CMK (cell line): ENCODE measurements around the gene ZNF41.

Experiments
- DNase-seq: peaks from one replicate; pipeline ENCODE4 v3.0.0-alpha.2; 2010; ENCODE audit warnings: low read depth

ZNF41 gene

GRCh38 chrX:47489507-47490275, 6.7 kb upstream of the ZNF41 start:
- no peak for DNase-seq

GRCh38 chrX:47484885-47485284, 1.9 kb upstream of the ZNF41 start:
- DNase-seq = no peak

- DNase-seq = no peak
Measured at GRCh38 chrX:47483306-47484268, 565 bp upstream of the ZNF41 start.

GRCh38 chrX:47482065-47482511, 934 bp downstream of the ZNF41 start:
- no peak for DNase-seq

- no peak for DNase-seq
Measured at GRCh38 chrX:47481160-47481559, 1.9 kb downstream of the ZNF41 start.

GRCh38 chrX:47480576-47480975, 2.4 kb downstream of the ZNF41 start:
- DNase-seq = no peak

GRCh38 chrX:47475476-47475875, 7.5 kb downstream of the ZNF41 start:
- DNase-seq = no peak

- no peak for DNase-seq
Measured at GRCh38 chrX:47467106-47467505, 15.9 kb downstream of the ZNF41 start.

- DNase-seq = no peak
Measured at GRCh38 chrX:47460561-47460960, 22.5 kb downstream of the ZNF41 start.

- DNase-seq = no peak
Measured at GRCh38 chrX:47458528-47458927, 24.5 kb downstream of the ZNF41 start.

GRCh38 chrX:47456080-47456479, 26.9 kb downstream of the ZNF41 start:
- DNase-seq = no peak

GRCh38 chrX:47452112-47452511, 30.9 kb downstream of the ZNF41 start:
- DNase-seq = no peak

GRCh38 chrX:47448165-47448806, 34.7 kb downstream of the ZNF41 start:
- no peak for DNase-seq

GRCh38 chrX:47447607-47448006, 35.4 kb downstream of the ZNF41 start:
- DNase-seq = no peak

- DNase-seq = no peak
Measured at GRCh38 chrX:47446971-47447370, 36.1 kb downstream of the ZNF41 start.

GRCh38 chrX:47446431-47446830, 36.6 kb downstream of the ZNF41 start:
- DNase-seq = no peak

- DNase-seq = no peak
Measured at GRCh38 chrX:47430925-47431324, 52.1 kb downstream of the ZNF41 start.

- no peak for DNase-seq
Measured at GRCh38 chrX:47422444-47422843, 60.6 kb downstream of the ZNF41 start.

- DNase-seq = no peak
Measured at GRCh38 chrX:47420962-47421361, 62.1 kb downstream of the ZNF41 start.

GRCh38 chrX:47420265-47420664, 62.8 kb downstream of the ZNF41 start:
- DNase-seq = no peak

- DNase-seq = no peak
Measured at GRCh38 chrX:47413179-47413594, 69.8 kb downstream of the ZNF41 start.
